SIG-M5 treated with dmso at 0.1 percent for 504 hours (cell line): ENCODE results near the gene AKAP12.

Source experiments
- DNase-seq: peaks from one replicate; lab custom pipeline; 2025; ENCODE audit not compliant: unreplicated experiment; lab: John Stamatoyannopoulos, UW

AKAP12 gene

GRCh38 chr6:151233731-151234130 is 6.0 kb upstream of the AKAP12 start:
- no peak for DNase-seq

- DNase-seq, result no peak
Measured at GRCh38 chr6:151236668-151237401, 2.9 kb upstream of the AKAP12 start.

GRCh38 chr6:151240036-151240685 is 394 bp downstream of the AKAP12 start:
- no peak for DNase-seq

GRCh38 chr6:151240791-151241642 is 1.2 kb downstream of the AKAP12 start:
- no peak for DNase-seq

GRCh38 chr6:151241853-151242252 is 2.1 kb downstream of the AKAP12 start:
- DNase-seq, result no peak

- no peak for DNase-seq
Measured at GRCh38 chr6:151242420-151242861, 2.7 kb downstream of the AKAP12 start.

- DNase-seq, result no peak
Measured at GRCh38 chr6:151243481-151243880, 3.7 kb downstream of the AKAP12 start.

- no peak for DNase-seq
Measured at GRCh38 chr6:151247490-151247889, 7.7 kb downstream of the AKAP12 start.

GRCh38 chr6:151248295-151248694 is 8.5 kb downstream of the AKAP12 start:
- DNase-seq, result no peak

GRCh38 chr6:151252634-151253033 is 12.9 kb downstream of the AKAP12 start:
- no peak for DNase-seq

- DNase-seq, result no peak
Measured at GRCh38 chr6:151254451-151255081, 14.8 kb downstream of the AKAP12 start.

- no peak for DNase-seq
Measured at GRCh38 chr6:151255811-151256210, 16.0 kb downstream of the AKAP12 start.

- DNase-seq, result no peak
Measured at GRCh38 chr6:151257985-151258445, 18.2 kb downstream of the AKAP12 start.

- no peak for DNase-seq
Measured at GRCh38 chr6:151260205-151260604, 20.4 kb downstream of the AKAP12 start.

- no peak for DNase-seq
Measured at GRCh38 chr6:151263035-151263434, 23.3 kb downstream of the AKAP12 start.

- no peak for DNase-seq
Measured at GRCh38 chr6:151263967-151264366, 24.2 kb downstream of the AKAP12 start.

GRCh38 chr6:151265282-151265681 is 25.5 kb downstream of the AKAP12 start:
- DNase-seq, result no peak

GRCh38 chr6:151269321-151269995 is 29.7 kb downstream of the AKAP12 start:
- no peak for DNase-seq

GRCh38 chr6:151275121-151275520 is 35.4 kb downstream of the AKAP12 start:
- DNase-seq, result no peak

GRCh38 chr6:151275566-151275965 is 35.8 kb downstream of the AKAP12 start:
- no peak for DNase-seq
